ENCODE data around the gene CDKAL1. TPM values are rescaled to one million over a fixed set of nuclear protein-coding genes. Genes with fewer than 3 reads are reported as not detected.

CDKAL1 gene
- total and polyA plus RNA-seq, 2 of the 8 experiments (the other 6 are each of a cell fraction or from before 2014, with no cell fraction given), result 8.4 to 24.6 TPM

DNA sequence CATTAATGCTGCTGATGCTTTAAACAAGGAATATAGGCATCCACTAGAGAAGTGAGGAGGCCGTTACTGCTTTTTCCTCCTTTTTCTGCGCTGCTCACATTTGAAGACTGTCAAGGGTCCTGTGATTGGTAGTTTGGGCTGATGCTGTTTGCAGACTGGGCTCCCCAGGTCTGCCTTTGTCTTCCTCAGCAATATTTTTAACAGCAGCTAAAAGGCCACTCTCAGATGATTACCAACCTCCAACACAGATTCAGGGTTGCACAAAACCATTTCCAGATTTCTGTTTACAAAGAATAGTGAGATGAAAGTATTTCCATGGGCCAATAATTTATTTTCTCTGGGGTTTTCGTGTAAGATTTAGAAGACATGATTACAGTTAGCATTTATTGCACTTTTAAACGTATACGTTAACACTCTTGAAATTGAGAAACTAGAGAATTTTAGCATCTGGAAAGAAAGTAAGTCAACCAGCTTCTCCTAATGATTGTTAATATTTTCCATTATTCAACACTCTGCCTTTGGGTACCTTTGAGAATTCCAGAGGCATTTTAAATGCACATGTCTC lies 584.0 kb downstream of the CDKAL1 start:
- Histone ChIP-seq H3K79me1 (ENCODE audit: low read depth, low read length) (no peaks in the 10 kb centered on the region), H4K8ac (ENCODE audit: extremely low read depth, insufficient read depth, low read length) (no peak overlapping the region), H2AFZ (ENCODE audit: low read length) (no peak overlapping the region), H4K91ac (replicated peaks; ENCODE audit: insufficient read length, low read length) (no peak overlapping the region), H3K4me3 (ENCODE audit: extremely low read depth in 1 of 4, insufficient read depth in 2 of 4, low read depth in 3 of 4, low read length in 4 of 4) (no peak overlapping the region), H4K20me1 (replicated peaks in 1 of 2; ENCODE audit: control insufficient read depth in 1 of 2, insufficient read depth in 2 of 2, low read length in 2 of 2) (no peaks in the 10 kb centered on the region), H2BK15ac (ENCODE audit: low read length) (no peak overlapping the region), H2BK12ac (ENCODE audit: low read depth, low read length) (no peak overlapping the region), H3K4me1 (replicated peaks in 1 of 4; ENCODE audit: control insufficient read depth in 3 of 4, insufficient read depth in 4 of 4, low read length in 3 of 4) (peaks cover 0 to 7% (median 0%) of the 10 kb centered on the region in 4 experiments; a peak in 1 of 7 replicates), H3K79me2 (ENCODE audit: control insufficient read depth in 1 of 2, insufficient read depth in 2 of 2, low read length in 2 of 2) (no peaks in the 10 kb centered on the region), H3K4ac (replicated peaks; ENCODE audit: insufficient read length, low read depth, low read length) (no peak overlapping the region), H2AK5ac (ENCODE audit: low read depth, low read length) (no peak overlapping the region), H2BK120ac (replicated peaks; ENCODE audit: low read depth, low read length) (no peak overlapping the region), H3K18ac (ENCODE audit: extremely low read depth, low read length) (no peak overlapping the region), H3K27me3 (replicated peaks in 1 of 4; ENCODE audit: control insufficient read depth in 3 of 4, extremely low read depth in 1 of 4, insufficient read depth in 3 of 4, low read length in 3 of 4) (no peaks in the 10 kb centered on the region), H3K23ac (ENCODE audit: insufficient read length) (no peak overlapping the region), H4K5ac (ENCODE audit: insufficient read length, low read depth, low read length) (no peak overlapping the region), H3K23me2 (ENCODE audit: low read depth, low read length) (no peaks in the 10 kb centered on the region), H3K56ac (replicated peaks; ENCODE audit: insufficient read length, low read depth, low read length) (no peak overlapping the region), H2BK5ac (ENCODE audit: low read depth, low read length) (no peak overlapping the region), H2BK20ac (ENCODE audit: low read length) (no peak overlapping the region), H3K14ac (ENCODE audit: insufficient read length) (no peak overlapping the region), H3K4me2 (ENCODE audit: insufficient read depth in 1 of 2, low read depth in 2 of 2, low read length in 2 of 2) (no peak overlapping the region), H3K9me3 (ENCODE audit: insufficient read depth in 2 of 2, low read depth in 1 of 2, low read length in 1 of 2) (no peaks in the 10 kb centered on the region), H3K36me3 (ENCODE audit: control insufficient read depth in 2 of 4, insufficient read depth in 4 of 4, low read length in 3 of 4) (no peaks in the 10 kb centered on the region), H3K9ac (replicated peaks in 1 of 4; ENCODE audit: extremely low read depth in 1 of 4, low read depth in 3 of 4, low read length in 3 of 4) (no peak overlapping the region), H3K27ac (ENCODE audit: low read depth, low read length) (no peak overlapping the region)
- WGBS, 2 experiments (ENCODE audit: extremely low coverage in 1 of 2, insufficient coverage in 1 of 2, insufficient read length in 1 of 2, insufficient replicate concordance in 2 of 2, low coverage in 1 of 2, low lambda C conversion rate in 2 of 2, missing lambda C conversion rate in 1 of 2), result 86% methylated on average over 5 of the region's 5 CpGs; no CpG with 5 or more reads in 1 of the 2 experiments
- ChIA-PET CTCF (ENCODE audit: partially characterized antibody) (interaction anchor here (0.7 to 1.2 kb wide), 2 partner anchors 16 to 183 kb away, joined by 3 read pairs; no protein-coding TSS in a partner anchor), POLR2A (ENCODE audit: partially characterized antibody) (no interaction called here)
- DNase-seq (ENCODE audit: low read depth in 1 of 2, low spot score in 2 of 2) (no peak), FAIRE-seq (no peak)
- TF ChIP-seq SP2 (IDR thresholded peaks at IDR 0.05; ENCODE audit: low read length) (no peak), JUND (IDR thresholded peaks at IDR 0.05; ENCODE audit: low read length) (no peak), E2F6 (IDR thresholded peaks at IDR 0.05) (no peak), ZNF274 (IDR thresholded peaks at IDR 0.05; ENCODE audit: borderline replicate concordance, extremely low read depth, low read length) (no peak), TCF12 (IDR thresholded peaks at IDR 0.05; ENCODE audit: low read depth, low read length) (no peak), BCL11A (IDR thresholded peaks at IDR 0.05; ENCODE audit: low read depth in 2 of 2, low read length in 2 of 2) (no peak), SIRT6 (IDR thresholded peaks at IDR 0.05; ENCODE audit: low read length) (no peak), CHD2 (IDR thresholded peaks at IDR 0.05; ENCODE audit: low read length) (no peak), JUN (IDR thresholded peaks at IDR 0.05; ENCODE audit: low read depth, low read length) (no peak), RBBP5 (IDR thresholded peaks at IDR 0.05; ENCODE audit: borderline replicate concordance, low read depth, low read length) (no peak), ASH2L (IDR thresholded peaks at IDR 0.05; ENCODE audit: low read length) (no peak), NRF1 (IDR thresholded peaks at IDR 0.05; ENCODE audit: low read depth, low read length) (no peak)
- TF ChIP-seq, protein P1, sequence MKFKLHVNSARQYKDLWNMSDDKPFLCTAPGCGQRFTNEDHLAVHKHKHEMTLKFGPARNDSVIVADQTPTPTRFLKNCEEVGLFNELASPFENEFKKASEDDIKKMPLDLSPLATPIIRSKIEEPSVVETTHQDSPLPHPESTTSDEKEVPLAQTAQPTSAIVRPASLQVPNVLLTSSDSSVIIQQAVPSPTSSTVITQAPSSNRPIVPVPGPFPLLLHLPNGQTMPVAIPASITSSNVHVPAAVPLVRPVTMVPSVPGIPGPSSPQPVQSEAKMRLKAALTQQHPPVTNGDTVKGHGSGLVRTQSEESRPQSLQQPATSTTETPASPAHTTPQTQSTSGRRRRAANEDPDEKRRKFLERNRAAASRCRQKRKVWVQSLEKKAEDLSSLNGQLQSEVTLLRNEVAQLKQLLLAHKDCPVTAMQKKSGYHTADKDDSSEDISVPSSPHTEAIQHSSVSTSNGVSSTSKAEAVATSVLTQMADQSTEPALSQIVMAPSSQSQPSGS (IDR thresholded peaks at IDR 0.05; ENCODE audit: low read length), result no peak

All from H1 (cell line).